Mesendoderm (in vitro differentiated cells): ENCODE measurements around the gene MYLK4.

ENCODE experiments used
- DNase-seq: peaks from one replicate; pipeline ENCODE4 v3.0.0; 2013
- H2AK5ac ChIP-seq: 2 replicates; pipeline ENCODE4 v1.6.1; 2013; ENCODE audit warnings: low read length, inconsistent platforms
- H2BK120ac ChIP-seq: 2 replicates; pipeline ENCODE4 v1.6.1; 2013; ENCODE audit warnings: low read depth, mild to moderate bottlenecking, low read length, moderate library complexity, mixed read lengths
- H2BK15ac ChIP-seq: replicated peaks from 2 replicates; pipeline ENCODE4 v1.6.1; 2013; ENCODE audit warnings: low read depth, mild to moderate bottlenecking, moderate library complexity
- H2BK5ac ChIP-seq: 2 replicates; pipeline ENCODE4 v1.6.1; 2013; ENCODE audit warnings: low read length, inconsistent platforms
- H3K18ac ChIP-seq: 2 replicates; pipeline ENCODE4 v1.6.1; 2013; ENCODE audit warnings: mild to moderate bottlenecking, low read length, mixed read lengths
- H3K23ac ChIP-seq: one replicate; pipeline ENCODE4 v1.6.1; 2013; ENCODE audit warnings: low read length
- H3K27ac ChIP-seq: 2 replicates; pipeline ENCODE4 v1.5.1; 2013; ENCODE audit warnings: low read depth, mild to moderate bottlenecking, inconsistent platforms, low read length, moderate library complexity
- H3K27me3 ChIP-seq: 2 replicates; pipeline ENCODE4 v1.6.1; 2013; ENCODE audit warnings: low read length, control low read depth, mild to moderate bottlenecking, inconsistent platforms; ENCODE audit not compliant: insufficient read depth, poor library complexity
- H3K36me3 ChIP-seq: 2 replicates; pipeline ENCODE4 v1.6.1; 2013; ENCODE audit warnings: low read length, inconsistent platforms; ENCODE audit not compliant: control insufficient read depth, insufficient read depth
- H3K4ac ChIP-seq: one replicate; pipeline ENCODE4 v1.6.1; 2013; ENCODE audit warnings: low read depth, mild to moderate bottlenecking, low read length, moderate library complexity
- H3K4me1 ChIP-seq: 2 replicates; pipeline ENCODE4 v1.6.1; 2013; ENCODE audit warnings: low read depth, low read length, inconsistent platforms; ENCODE audit not compliant: control insufficient read depth
- H3K4me2 ChIP-seq: 2 replicates; pipeline ENCODE4 v1.6.1; 2013; ENCODE audit warnings: low read length
- H3K4me3 ChIP-seq: 2 replicates; pipeline ENCODE4 v1.5.1; 2013; ENCODE audit warnings: mild to moderate bottlenecking, low read length
- H3K56ac ChIP-seq: one replicate; pipeline ENCODE4 v1.6.1; 2013; ENCODE audit warnings: low read length
- H3K79me1 ChIP-seq: 2 replicates; pipeline ENCODE4 v1.6.1; 2013; ENCODE audit warnings: low read length, inconsistent platforms
- H3K79me2 ChIP-seq: 2 replicates; pipeline ENCODE4 v1.6.1; 2013; ENCODE audit warnings: mild to moderate bottlenecking, low read length; ENCODE audit not compliant: control insufficient read depth, insufficient read depth
- H3K9ac ChIP-seq: 2 replicates; pipeline ENCODE4 v1.6.1; 2013; ENCODE audit warnings: low read length, inconsistent platforms
- H4K5ac ChIP-seq: one replicate; pipeline ENCODE4 v1.6.1; 2013; ENCODE audit warnings: low read length
- H4K8ac ChIP-seq: one replicate; pipeline ENCODE4 v1.6.1; 2013; ENCODE audit warnings: low read depth, mild to moderate bottlenecking, control low read depth, low read length, moderate library complexity
- WGBS: extraction: QIAGEN DNeasy Blood & Tissue Kit; methylation state at CpG from one replicate; pipeline ENCODE4 v1.1.7; 2013; ENCODE audit warnings: low lambda C conversion rate, missing lambda C conversion rate; ENCODE audit not compliant: insufficient coverage; ENCODE audit errors: extremely low coverage; 5-methylcytosine and 5-hydroxymethylcytosine counted together

The MYLK4 gene

GRCh38 chr6:2712102-2712501 is 38.6 kb downstream of the MYLK4 start:
- H3K79me2 ChIP-seq, result no peaks in the 10 kb centered on the region
- H3K27me3 ChIP-seq, result no peaks in the 10 kb centered on the region
- no peak overlapping the region for H2BK5ac ChIP-seq
- H3K23ac ChIP-seq, result no peak overlapping the region
- no peak overlapping the region for H3K27ac ChIP-seq
- H3K18ac ChIP-seq, result no peak overlapping the region
- no peak overlapping the region for H3K9ac ChIP-seq
- H3K4me3 ChIP-seq, result no peak overlapping the region
- no peak overlapping the region for H3K4me2 ChIP-seq
- no peak overlapping the region for H3K4ac ChIP-seq
- no peak overlapping the region for H2AK5ac ChIP-seq
- H2BK15ac ChIP-seq, result no peak overlapping the region
- H2BK120ac ChIP-seq, result no peak overlapping the region
- no peaks in the 10 kb centered on the region for H3K79me1 ChIP-seq
- H3K36me3 ChIP-seq, result no peaks in the 10 kb centered on the region
- WGBS, result no CpG with 5 or more reads among the region's 5 CpGs
- no peak overlapping the region for H4K5ac ChIP-seq
- H4K8ac ChIP-seq, result no peak overlapping the region
- H3K56ac ChIP-seq, result no peak overlapping the region
- DNase-seq, result no peak
- no peaks in the 10 kb centered on the region for H3K4me1 ChIP-seq

GRCh38 chr6:2710412-2710811 is 40.3 kb downstream of the MYLK4 start:
- no peaks in the 10 kb centered on the region for H3K27me3 ChIP-seq
- H4K5ac ChIP-seq, result no peak overlapping the region
- H3K4ac ChIP-seq, result no peak overlapping the region
- H3K4me1 ChIP-seq, result no peaks in the 10 kb centered on the region
- no peak overlapping the region for H3K18ac ChIP-seq
- no peak overlapping the region for H2AK5ac ChIP-seq
- H2BK5ac ChIP-seq, result no peak overlapping the region
- no peaks in the 10 kb centered on the region for H3K79me2 ChIP-seq
- H3K27ac ChIP-seq, result no peak overlapping the region
- no peaks in the 10 kb centered on the region for H3K79me1 ChIP-seq
- H4K8ac ChIP-seq, result no peak overlapping the region
- H3K9ac ChIP-seq, result no peak overlapping the region
- H3K56ac ChIP-seq, result no peak overlapping the region
- H2BK120ac ChIP-seq, result no peak overlapping the region
- H3K23ac ChIP-seq, result no peak overlapping the region
- no peak overlapping the region for H2BK15ac ChIP-seq
- no peak overlapping the region for H3K4me3 ChIP-seq
- DNase-seq, result no peak
- no peaks in the 10 kb centered on the region for H3K36me3 ChIP-seq
- no peak overlapping the region for H3K4me2 ChIP-seq

- Histone ChIP-seq H3K27ac (no peak overlapping the region), H2AK5ac (no peak overlapping the region), H3K36me3 (no peaks in the 10 kb centered on the region), H3K4me2 (no peak overlapping the region), H4K5ac (no peak overlapping the region), H3K4me1 (no peaks in the 10 kb centered on the region), H4K8ac (no peak overlapping the region), H3K27me3 (no peaks in the 10 kb centered on the region), H2BK15ac (no peak overlapping the region), H2BK120ac (no peak overlapping the region), H3K4me3 (no peak overlapping the region), H3K56ac (no peak overlapping the region), H3K9ac (no peak overlapping the region), H3K4ac (no peak overlapping the region), H3K79me2 (no peaks in the 10 kb centered on the region), H3K23ac (no peak overlapping the region), H3K18ac (no peak overlapping the region), H2BK5ac (no peak overlapping the region), H3K79me1 (no peaks in the 10 kb centered on the region)
- no peak for DNase-seq
- WGBS, result no CpG with 5 or more reads among the region's 5 CpGs
These were observed 42.3 kb downstream of the MYLK4 start for GRCh38 chr6:2708456-2708855.

GRCh38 chr6:2706558-2706957 is 44.2 kb downstream of the MYLK4 start:
- H3K4me3 ChIP-seq, result no peak overlapping the region
- H3K18ac ChIP-seq, result no peak overlapping the region
- H3K23ac ChIP-seq, result no peak overlapping the region
- no peak overlapping the region for H3K4me2 ChIP-seq
- no peak overlapping the region for H2BK5ac ChIP-seq
- H3K56ac ChIP-seq, result no peak overlapping the region
- no peak overlapping the region for H4K8ac ChIP-seq
- H2BK120ac ChIP-seq, result no peak overlapping the region
- H3K9ac ChIP-seq, result no peak overlapping the region
- no peaks in the 10 kb centered on the region for H3K79me2 ChIP-seq
- H3K27me3 ChIP-seq, result no peaks in the 10 kb centered on the region
- H3K27ac ChIP-seq, result no peak overlapping the region
- H3K36me3 ChIP-seq, result no peaks in the 10 kb centered on the region
- no peak overlapping the region for H3K4ac ChIP-seq
- no CpG with 5 or more reads among the region's 7 CpGs for WGBS
- no peak overlapping the region for H2AK5ac ChIP-seq
- H3K4me1 ChIP-seq, result no peaks in the 10 kb centered on the region
- DNase-seq, result no peak
- H2BK15ac ChIP-seq, result no peak overlapping the region
- no peaks in the 10 kb centered on the region for H3K79me1 ChIP-seq
- H4K5ac ChIP-seq, result no peak overlapping the region

- no peaks in the 10 kb centered on the region for H3K4me1 ChIP-seq
- WGBS, result no CpG with 5 or more reads among the region's 2 CpGs
- H3K36me3 ChIP-seq, result no peaks in the 10 kb centered on the region
- H2BK120ac ChIP-seq, result no peak overlapping the region
- H3K56ac ChIP-seq, result no peak overlapping the region
- H4K5ac ChIP-seq, result no peak overlapping the region
- no peak overlapping the region for H3K23ac ChIP-seq
- H3K27me3 ChIP-seq, result no peaks in the 10 kb centered on the region
- H3K18ac ChIP-seq, result no peak overlapping the region
- H2BK15ac ChIP-seq, result no peak overlapping the region
- no peak for DNase-seq
- no peak overlapping the region for H3K4me3 ChIP-seq
- no peak overlapping the region for H3K27ac ChIP-seq
- no peak overlapping the region for H2AK5ac ChIP-seq
- H3K4ac ChIP-seq, result no peak overlapping the region
- H2BK5ac ChIP-seq, result no peak overlapping the region
- no peak overlapping the region for H3K4me2 ChIP-seq
- no peak overlapping the region for H3K9ac ChIP-seq
- H3K79me2 ChIP-seq, result no peaks in the 10 kb centered on the region
- H3K79me1 ChIP-seq, result no peaks in the 10 kb centered on the region
- no peak overlapping the region for H4K8ac ChIP-seq
These were observed 45.5 kb downstream of the MYLK4 start for GRCh38 chr6:2705256-2705655.

GRCh38 chr6:2697291-2697690 is 53.4 kb downstream of the MYLK4 start:
- H3K56ac ChIP-seq, result no peak overlapping the region
- H3K79me1 ChIP-seq, result no peaks in the 10 kb centered on the region
- no peaks in the 10 kb centered on the region for H3K79me2 ChIP-seq
- H4K5ac ChIP-seq, result no peak overlapping the region
- WGBS, result no CpG with 5 or more reads among the region's 13 CpGs
- H2BK15ac ChIP-seq, result no peak overlapping the region
- no peak overlapping the region for H4K8ac ChIP-seq
- no peak overlapping the region for H2BK120ac ChIP-seq
- H3K18ac ChIP-seq, result no peak overlapping the region
- H2AK5ac ChIP-seq, result no peak overlapping the region
- no peak overlapping the region for H2BK5ac ChIP-seq
- H3K4me2 ChIP-seq, result no peak overlapping the region
- H3K4ac ChIP-seq, result no peak overlapping the region
- H3K27ac ChIP-seq, result no peak overlapping the region
- H3K4me3 ChIP-seq, result no peak overlapping the region
- no peak for DNase-seq
- H3K23ac ChIP-seq, result no peak overlapping the region
- H3K27me3 ChIP-seq, result no peaks in the 10 kb centered on the region
- H3K36me3 ChIP-seq, result no peaks in the 10 kb centered on the region
- no peak overlapping the region for H3K9ac ChIP-seq
- H3K4me1 ChIP-seq, result no peaks in the 10 kb centered on the region
